ENCODE data around the gene PPP2R2D. TPM values are rescaled to one million over a fixed set of nuclear protein-coding genes. Genes with fewer than 3 reads are reported as not detected.

The PPP2R2D gene
- total RNA-seq, 1 experiment from 2014 or later = 33.2 TPM

- Mint-ChIP-seq H3K27ac (peak overlapping the region; percentile 68; the same call in 1 of the 2 replicates), H3K27me3 (ENCODE audit: low read depth) (no peaks in the 10 kb centered on the region), H3K4me3 (no peak overlapping the region), H3K4me1 (peaks cover 6% of the 10 kb centered on the region), H3K36me3 (peaks cover 36% of the 10 kb centered on the region), H3K9me3 (peaks cover 14% of the 10 kb centered on the region)
- DNase-seq (ENCODE audit: low spot score) (no peak), ATAC-seq (peak; percentile 20; the same call in 1 of the 2 replicates)
- CTCF ChIA-PET = interaction anchor here (0.7 to 3.2 kb wide), 4 partner anchors 18 to 181 kb away, joined by 3 to 23 read pairs (median 6); no protein-coding TSS in a partner anchor
- no peak for TF ChIP-seq ZNF121 (CRISPR knock-in tag; IDR thresholded peaks at IDR 0.05)
- TF ChIP-seq CDX4 (CRISPR knock-in tag; IDR thresholded peaks at IDR 0.05; ENCODE audit: borderline replicate concordance) = no peak
- no peak for TF ChIP-seq SP1 (CRISPR knock-in tag; conservative IDR thresholded peaks at IDR 0.05)
- no peak for TF ChIP-seq ZNF396 (CRISPR knock-in tag; IDR thresholded peaks at IDR 0.05; ENCODE audit: borderline replicate concordance)
- no peak for TF ChIP-seq FOXK1 (CRISPR knock-in tag; IDR thresholded peaks at IDR 0.05)
- TF ChIP-seq ZNF219 (CRISPR knock-in tag; IDR thresholded peaks at IDR 0.05; ENCODE audit: borderline replicate concordance) = no peak
- no peak for TF ChIP-seq NR2C2 (CRISPR knock-in tag; IDR thresholded peaks at IDR 0.05)
- TF ChIP-seq E2F1 (CRISPR knock-in tag; IDR thresholded peaks at IDR 0.05) = no peak
- TF ChIP-seq ZSCAN18 (CRISPR knock-in tag; IDR thresholded peaks at IDR 0.05) = no peak
- TF ChIP-seq CTCF (IDR thresholded peaks at IDR 0.05) = no peak
- no peak for TF ChIP-seq IRF1 (CRISPR knock-in tag; IDR thresholded peaks at IDR 0.05)
- no peak for TF ChIP-seq TCF7 (CRISPR knock-in tag; IDR thresholded peaks at IDR 0.05; ENCODE audit: low read depth)
- TF ChIP-seq MYBL2 (CRISPR knock-in tag; IDR thresholded peaks at IDR 0.05) = no peak
- no peak for TF ChIP-seq ZNF317 (CRISPR knock-in tag; IDR thresholded peaks at IDR 0.05; ENCODE audit: borderline replicate concordance, low read depth)
- TF ChIP-seq NFYB (CRISPR knock-in tag; conservative IDR thresholded peaks at IDR 0.05; ENCODE audit: low read depth) = no peak
- TF ChIP-seq JAZF1 (CRISPR knock-in tag; IDR thresholded peaks at IDR 0.05) = no peak
- no peak for TF ChIP-seq RELA (CRISPR knock-in tag; IDR thresholded peaks at IDR 0.05; ENCODE audit: borderline replicate concordance)
- no peak for TF ChIP-seq ETV6 (CRISPR knock-in tag; IDR thresholded peaks at IDR 0.05)
- no peak for TF ChIP-seq USF1 (CRISPR knock-in tag; IDR thresholded peaks at IDR 0.05)
- POLR2A ChIA-PET = interaction anchor here (0.9 kb wide), 1 partner anchor 18 kb away, joined by 3 read pairs; no protein-coding TSS in a partner anchor
Measured at GRCh38 chr10:131961047-131961776, 60.4 kb downstream of the PPP2R2D start.

Data from WTC11 (cell line).